CD14-positive monocyte (primary cell): ENCODE measurements around the gene PEAK1. TPM values are rescaled to one million over a fixed set of nuclear protein-coding genes. Genes with fewer than 3 reads are reported as not detected.

Experiments used
- DNase-seq, 3 donors: peaks; one replicate each; pipeline ENCODE4 v3.0.0-alpha.2; 2011 to 2022
- H2AFZ ChIP-seq: 2 replicates; pipeline ENCODE4 v1.6.0; 2012; ENCODE audit warnings: mild to moderate bottlenecking, low read depth, low read length, inconsistent platforms; ENCODE audit not compliant: insufficient read depth, poor library complexity, severe bottlenecking
- H3K27ac ChIP-seq, 2 donors: 1 replicate in 1 of 2; 2 replicates in 1 of 2; pipeline ENCODE4 v1.5.1; 2012 to 2013; ENCODE audit warnings: low read length in 2 of 2, control low read depth in 1 of 2, inconsistent platforms in 1 of 2, low read depth in 1 of 2, mild to moderate bottlenecking in 1 of 2
- H3K27me3 ChIP-seq, 2 donors: one replicate each; pipeline versions ENCODE4 v1.6.0 to v1.6.1; 2011 to 2013; ENCODE audit warnings: low read length in 2 of 2; ENCODE audit not compliant: control insufficient read depth in 2 of 2, insufficient read depth in 2 of 2
- H3K36me3 ChIP-seq, 2 donors: replicated peaks in 1 of 2; 1 replicate in 1 of 2; 2 replicates in 1 of 2; pipeline versions ENCODE4 v1.5.1 to v1.6.1; 2012 to 2013; ENCODE audit warnings: low read length in 2 of 2, control low read depth in 1 of 2, inconsistent platforms in 1 of 2, mild to moderate bottlenecking in 1 of 2; ENCODE audit not compliant: insufficient read depth in 2 of 2, control insufficient read depth in 1 of 2
- H3K4me1 ChIP-seq, 2 donors: 1 replicate in 1 of 2; 2 replicates in 1 of 2; pipeline versions ENCODE4 v1.5.1 to v1.6.1; 2012 to 2013; ENCODE audit warnings: low read length in 2 of 2, control low read depth in 1 of 2, inconsistent platforms in 1 of 2, mild to moderate bottlenecking in 1 of 2, moderate library complexity in 1 of 2; ENCODE audit not compliant: insufficient read depth in 2 of 2, control insufficient read depth in 1 of 2
- H3K4me2 ChIP-seq: replicated peaks from 2 replicates; pipeline ENCODE3; 2012; ENCODE audit warnings: low read length, moderate library complexity, mild to moderate bottlenecking; ENCODE audit not compliant: poor library complexity, severe bottlenecking; ENCODE audit errors: extremely low read depth
- H3K4me3 ChIP-seq, 3 experiments: fragments of 200-600 bp in 1 of 3; sonication (generic) in 1 of 3; replicated peaks in 1 of 3; 1 replicate in 2 of 3; 2 replicates in 1 of 3; pipeline ENCODE4 v1.5.1; 2011 to 2013; ENCODE audit warnings: low read length in 3 of 3, mild to moderate bottlenecking in 3 of 3, control low read depth in 2 of 3, low read depth in 2 of 3, inconsistent platforms in 1 of 3, moderate library complexity in 1 of 3
- H3K79me2 ChIP-seq: 2 replicates; pipeline ENCODE4 v1.6.0; 2012; ENCODE audit warnings: mild to moderate bottlenecking, control low read depth, inconsistent platforms, low read length, moderate library complexity; ENCODE audit not compliant: insufficient read depth
- H3K9ac ChIP-seq: 2 replicates; pipeline ENCODE4 v1.6.0; 2017; ENCODE audit warnings: low read length, mild to moderate bottlenecking; ENCODE audit not compliant: insufficient read depth, poor library complexity, severe bottlenecking
- H3K9me3 ChIP-seq, 2 donors: replicated peaks in 1 of 2; 1 replicate in 1 of 2; 2 replicates in 1 of 2; pipeline versions ENCODE4 v1.5.1 to v1.6.1; 2012 to 2013; ENCODE audit warnings: low read length in 2 of 2, control low read depth in 1 of 2; ENCODE audit not compliant: control insufficient read depth in 1 of 2, insufficient read depth in 1 of 2
- H4K20me1 ChIP-seq: 2 replicates; pipeline ENCODE4 v1.6.0; 2012; ENCODE audit warnings: mild to moderate bottlenecking, low read length, control low read depth, moderate library complexity; ENCODE audit not compliant: insufficient read depth
- H3K27ac Mint-ChIP-seq, 7 donors: one replicate each; pipeline ENCODE4 v1.8.0; 2020; ENCODE audit warnings: mild to moderate bottlenecking in 7 of 7, mixed read lengths in 7 of 7, moderate library complexity in 6 of 7, inconsistent platforms in 2 of 7
- H3K27me3 Mint-ChIP-seq, 3 donors: one replicate each; pipeline ENCODE4 v1.8.0; 2021 to 2022; ENCODE audit warnings: low read depth in 3 of 3, mild to moderate bottlenecking in 3 of 3, mixed read lengths in 3 of 3, moderate library complexity in 3 of 3, inconsistent platforms in 1 of 3
- H3K36me3 Mint-ChIP-seq, 2 donors: one replicate each; pipeline ENCODE4 v1.8.0; 2020; ENCODE audit warnings: mixed read lengths in 2 of 2, inconsistent platforms in 1 of 2, mild to moderate bottlenecking in 1 of 2
- H3K4me1 Mint-ChIP-seq: one replicate; pipeline ENCODE4 v1.8.0; 2020; ENCODE audit warnings: mild to moderate bottlenecking, mixed read lengths
- H3K4me3 Mint-ChIP-seq, 2 donors: one replicate each; pipeline ENCODE4 v1.8.0; 2020; ENCODE audit warnings: mild to moderate bottlenecking in 2 of 2, mixed read lengths in 2 of 2, moderate library complexity in 1 of 2
- H3K9me3 Mint-ChIP-seq, 7 donors: one replicate each; pipeline ENCODE4 v1.8.0; 2020 to 2022; ENCODE audit warnings: mixed read lengths in 7 of 7, mild to moderate bottlenecking in 6 of 7, moderate library complexity in 6 of 7, inconsistent platforms in 2 of 7
- CTCF ChIP-seq: fragments of 200-600 bp; IDR thresholded peaks from one replicate; pipeline ENCODE4 v1.8.0; 2022; ENCODE audit warnings: antibody characterized with exemption, mild to moderate bottlenecking
- WGBS: methylation state at CpG from one replicate; pipeline ENCODE4 v1.1.5; 2013; ENCODE audit warnings: missing lambda C conversion rate; ENCODE audit not compliant: insufficient coverage; 5-methylcytosine and 5-hydroxymethylcytosine counted together
- intact Hi-C, 2 donors: fragments of 100-400 bp; cut with micrococcal nuclease; formaldehyde crosslinking; loops; one replicate each; pipeline versions ENCODE4 v1.15.0 to v1.15.1; 2023
- polyA plus RNA-seq, 3 donors: library from polyadenylated mRNA; depleted of rRNA in 1 of 3; unstranded in 2 of 3; stranded (reverse) in 1 of 3; fragments of 300-500 nt in 2 of 3; fragments of >200 nt in 1 of 3; fragmentation: Illumina TruSeq in 2 of 3; gene quantifications; 1 replicate in 2 of 3; 2 replicates in 1 of 3; pipeline ENCODE4 v1.2.3, GENCODE V29; 2012 to 2021

Gene PEAK1
- polyA plus RNA-seq, 3 donors, result 0.85 to 8.7 (median 1.1) TPM

DNA sequence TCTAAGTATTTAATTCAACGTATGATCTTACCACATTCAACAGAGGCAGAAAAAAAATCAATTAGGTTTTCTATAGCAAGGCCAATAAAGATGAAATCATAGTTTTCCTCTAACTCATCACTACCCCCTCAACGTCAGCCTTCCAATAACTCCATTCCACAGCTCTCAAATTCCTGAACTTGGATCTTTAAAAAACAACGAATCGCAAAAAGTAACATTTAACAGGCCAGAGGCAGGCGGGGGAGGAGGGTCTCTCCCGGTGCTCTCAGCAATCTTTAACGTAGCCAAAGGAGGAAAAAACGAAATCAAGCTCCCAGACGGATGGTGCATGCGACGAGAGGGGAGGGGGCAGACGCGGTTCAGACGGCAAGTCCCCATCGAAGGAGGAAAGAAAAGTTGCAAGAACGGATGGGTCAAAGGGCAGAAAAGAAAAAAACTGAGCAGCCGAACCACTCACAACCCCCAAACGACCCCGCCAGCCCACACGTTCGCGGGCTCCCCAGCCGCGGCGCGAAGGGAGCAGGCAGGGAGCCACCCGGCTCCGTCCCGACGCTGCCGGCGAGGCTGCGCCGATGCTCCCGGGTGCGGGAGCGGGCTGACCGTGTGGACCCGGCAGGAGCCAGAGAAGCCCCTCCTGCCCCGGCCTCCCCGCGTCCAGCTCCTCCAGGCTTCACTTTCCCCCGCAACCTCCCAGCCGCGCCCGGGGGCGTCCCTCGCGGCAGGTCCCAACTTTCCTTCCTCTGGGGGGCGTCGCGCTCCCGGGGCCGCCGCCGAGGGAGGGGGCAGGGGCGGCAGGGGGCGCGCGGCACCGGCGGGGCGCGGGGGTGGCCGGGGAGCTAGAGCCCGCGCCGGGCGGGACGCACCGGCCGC, 703 bp downstream of the PEAK1 start:
- Histone ChIP-seq H3K79me2 (peaks cover 73% of the 10 kb centered on the region), H4K20me1 (peaks cover 9% of the 10 kb centered on the region), H3K4me2 (peak overlapping the region; percentile 89), H3K36me3 (no peaks in the 10 kb centered on the region), H2AFZ (peak overlapping the region; percentile 80), H3K4me1 (peaks cover 38 to 51% of the 10 kb centered on the region in 2 donors), H3K27me3 (peaks cover 0 to 2% of the 10 kb centered on the region in 2 donors), H3K9ac (peak overlapping the region; percentile 83), H3K9me3 (no peaks in the 10 kb centered on the region), H3K27ac (peak overlapping the region in 1 of 2 donors; percentile 39), H3K4me3 (peak overlapping the region; percentile 53 to 91 (median 64))
- Mint-ChIP-seq H3K27me3 (peaks cover 0 to 8% (median 6%) of the 10 kb centered on the region in 3 donors), H3K9me3 (peaks cover 0 to 2% (median 0%) of the 10 kb centered on the region in 7 donors), H3K4me3 (peak overlapping the region; percentile 94 to 98), H3K4me1 (peaks cover 34% of the 10 kb centered on the region), H3K27ac (peak overlapping the region; percentile 69 to 93 (median 86)), H3K36me3 (peaks cover 0 to 3% of the 10 kb centered on the region in 2 donors)
- no peak for TF ChIP-seq CTCF
- intact Hi-C loops, result loop anchor here in 1 of 2 donors (10.0 kb wide), 1 partner anchor 234 kb away; no protein-coding TSS in a partner anchor
- DNase-seq, result peak in 2 of 3 donors; percentile 10 to 47
- WGBS, result under 1% methylated on average over 68 of the region's 72 CpGs

- Histone ChIP-seq H3K9me3 (no peaks in the 10 kb centered on the region), H3K79me2 (peaks cover 73% of the 10 kb centered on the region), H3K27ac (no peak overlapping the region), H3K4me1 (peaks cover 38 to 51% of the 10 kb centered on the region in 2 donors), H2AFZ (peak overlapping the region; percentile 80), H3K4me2 (peak overlapping the region; percentile 89), H3K9ac (no peak overlapping the region), H3K4me3 (peak overlapping the region in 2 of 3 experiments; percentile 53 to 91), H3K36me3 (no peaks in the 10 kb centered on the region), H3K27me3 (peaks cover 0 to 2% of the 10 kb centered on the region in 2 donors), H4K20me1 (peaks cover 9% of the 10 kb centered on the region)
- intact Hi-C loops, result loop anchor here in 1 of 2 donors (10.0 kb wide), 1 partner anchor 234 kb away; no protein-coding TSS in a partner anchor
- Mint-ChIP-seq H3K9me3 (peaks cover 0 to 2% (median 0%) of the 10 kb centered on the region in 7 donors), H3K36me3 (peaks cover 0 to 3% of the 10 kb centered on the region in 2 donors), H3K4me1 (peaks cover 32% of the 10 kb centered on the region), H3K27me3 (peaks cover 0 to 8% (median 6%) of the 10 kb centered on the region in 3 donors), H3K27ac (peak overlapping the region in 2 of 7 donors; percentile 93), H3K4me3 (peak overlapping the region; percentile 94 to 98)
- DNase-seq, result no peak
- WGBS, result 91% methylated on average over 5 of the region's 8 CpGs
- TF ChIP-seq CTCF, result no peak
Measured at GRCh38 chr15:77418391-77418965, 1.4 kb downstream of the PEAK1 start.
